HFF-Myc (cell line): ENCODE data around the gene CYSTM1.

Experiments used
- DNase-seq: peaks from one replicate; pipeline ENCODE4 v3.0.0-alpha.2; 2011; ENCODE audit warnings: low read depth; ENCODE audit errors: extremely low read depth
- H3K4me3 ChIP-seq: replicated peaks from 2 replicates; pipeline ENCODE4 v1.5.1; 2011; ENCODE audit warnings: low read depth, mild to moderate bottlenecking, control low read depth, low read length
- CTCF ChIP-seq: IDR thresholded peaks from 2 replicates; pipeline ENCODE4 v1.5.1; 2012; ENCODE audit warnings: mild to moderate bottlenecking, low read depth, low read length, control low read depth; ENCODE audit errors: missing control alignments

CYSTM1 gene

GRCh38 chr5:140222416-140222815, 47.4 kb downstream of the CYSTM1 start:
- H3K4me3 ChIP-seq = no peak overlapping the region
- no peak for DNase-seq
- TF ChIP-seq CTCF = no peak

GRCh38 chr5:140223567-140223966, 48.6 kb downstream of the CYSTM1 start:
- H3K4me3 ChIP-seq = no peak overlapping the region
- TF ChIP-seq CTCF = no peak
- DNase-seq = no peak

- no peak for DNase-seq
- TF ChIP-seq CTCF = no peak
- no peak overlapping the region for H3K4me3 ChIP-seq
Measured at GRCh38 chr5:140224658-140225057, 49.7 kb downstream of the CYSTM1 start.

GRCh38 chr5:140225396-140225795, 50.4 kb downstream of the CYSTM1 start:
- TF ChIP-seq CTCF = no peak
- no peak overlapping the region for H3K4me3 ChIP-seq
- no peak for DNase-seq

GRCh38 chr5:140227046-140227445, 52.1 kb downstream of the CYSTM1 start:
- no peak for DNase-seq
- no peak for TF ChIP-seq CTCF
- H3K4me3 ChIP-seq = no peak overlapping the region

GRCh38 chr5:140228364-140228837, 53.4 kb downstream of the CYSTM1 start:
- DNase-seq = no peak
- no peak for TF ChIP-seq CTCF
- no peak overlapping the region for H3K4me3 ChIP-seq

GRCh38 chr5:140230373-140230772, 55.4 kb downstream of the CYSTM1 start:
- no peak for DNase-seq
- no peak for TF ChIP-seq CTCF
- no peak overlapping the region for H3K4me3 ChIP-seq
